Measurements from ENCODE around the gene SF3A2.

The SF3A2 gene

GRCh38 chr19:2242816-2243215 lies 6.2 kb downstream of the SF3A2 start:
- no peak for DNase-seq

- DNase-seq, result no peak
These were observed 6.9 kb downstream of the SF3A2 start for GRCh38 chr19:2243274-2244124.

- DNase-seq, result no peak
These were observed 7.4 kb downstream of the SF3A2 start for GRCh38 chr19:2244125-2244411.

GRCh38 chr19:2244486-2244885 lies 7.9 kb downstream of the SF3A2 start:
- DNase-seq, result no peak

GRCh38 chr19:2245273-2245672 lies 8.6 kb downstream of the SF3A2 start:
- no peak for DNase-seq

- DNase-seq, result no peak
These were observed 9.5 kb downstream of the SF3A2 start for GRCh38 chr19:2246014-2246620.

GRCh38 chr19:2246801-2247361 lies 10.3 kb downstream of the SF3A2 start:
- DNase-seq, result no peak

- DNase-seq, result no peak
These were observed 10.9 kb downstream of the SF3A2 start for GRCh38 chr19:2247433-2248101.

GRCh38 chr19:2248136-2249009 lies 11.7 kb downstream of the SF3A2 start:
- no peak for DNase-seq

GRCh38 chr19:2249010-2249866 lies 12.6 kb downstream of the SF3A2 start, which contains the start of gene AMH:
AMH (plus strand) TSS chr19:2249323; CDS start chr19:2249333, 10 bp downstream.
- DNase-seq, result no peak

- no peak for DNase-seq
These were observed 13.5 kb downstream of the SF3A2 start for GRCh38 chr19:2249880-2250765.

- no peak for DNase-seq
These were observed 14.1 kb downstream of the SF3A2 start for GRCh38 chr19:2250766-2251105.

- no peak for DNase-seq
These were observed 14.8 kb downstream of the SF3A2 start for GRCh38 chr19:2251106-2252054.

GRCh38 chr19:2252055-2252796 lies 15.6 kb downstream of the SF3A2 start:
- DNase-seq, result no peak

GRCh38 chr19:2252797-2253105 lies 16.1 kb downstream of the SF3A2 start:
- no peak for DNase-seq

- no peak for DNase-seq
These were observed 16.8 kb downstream of the SF3A2 start for GRCh38 chr19:2253106-2254063.

GRCh38 chr19:2254064-2254872 lies 17.6 kb downstream of the SF3A2 start:
- DNase-seq, result no peak
